Motor neuron (in vitro differentiated cells): ENCODE measurements around the gene UCKL1. TPM values are rescaled to one million over a fixed set of nuclear protein-coding genes. Genes with fewer than 3 reads are reported as not detected.

Experiments used
- ATAC-seq, 8 experiments: fragments of 200-7000 bp; cut with Tn5 transposase; replicated peaks in 6 of 8; 2 replicates each; pipeline ENCODE4 v1.8.0; 2021; ENCODE audit warnings: mild to moderate bottlenecking in 8 of 8, moderate library complexity in 8 of 8
- H3K27ac ChIP-seq, 2 donors: fragments of 250-450 bp; sonication (Bioruptor Pico); 2 replicates each; pipeline ENCODE4 v1.9.0; 2021; ENCODE audit warnings: antibody characterized with exemption in 2 of 2, mild to moderate bottlenecking in 2 of 2, moderate library complexity in 1 of 2
- H3K4me1 ChIP-seq, 2 donors: fragments of 250-450 bp; sonication (Bioruptor Pico); replicated peaks in 1 of 2; 2 replicates each; pipeline ENCODE4 v1.6.1; 2021; ENCODE audit warnings: antibody characterized with exemption in 2 of 2, mild to moderate bottlenecking in 2 of 2, moderate library complexity in 1 of 2
- H3K4me3 ChIP-seq, 5 donors: fragments of 250-450 bp; sonication (Bioruptor Pico); 2 replicates each; pipeline ENCODE4 v1.9.0; 2021; ENCODE audit warnings: antibody characterized with exemption in 5 of 5, mild to moderate bottlenecking in 5 of 5, moderate library complexity in 4 of 5
- WGBS, 10 experiments: fragments of 450-650 bp; shearing (Covaris generic); methylation state at CpG; one replicate each; pipeline ENCODE4 v1.0.0; 2022; 5-methylcytosine and 5-hydroxymethylcytosine counted together
- in situ Hi-C, 9 experiments: fragments of 400-800 bp; cut with MboI; loops; one replicate each; pipeline ENCODE4 v1.15.0; 2021; ENCODE audit warnings: low sequenced_read_pairs in 9 of 9, low pct_unique_long_range_greater_than_20kb in 2 of 9; ENCODE audit not compliant: unreplicated experiment in 9 of 9
- total RNA-seq, 8 experiments: library from RNA; unstranded; fragments of 300-600 nt; gene quantifications; 2 replicates each; pipeline versions ENCODE4 v1.2.3 to v1.2.4, GENCODE V29; 2022

Gene UCKL1
- total RNA-seq, 8 experiments from 2014 or later, result 15.5 to 59.3 (median 24.6) TPM

- 80 to 100% (median 86%) methylated on average over 1 to 19 of the region's 29 CpGs; no CpG with 5 or more reads in 3 of the 10 experiments for WGBS, 10 experiments
- no peak overlapping the region for H3K4me3 ChIP-seq
- in situ Hi-C loops, result no loop called here
- H3K4me1 ChIP-seq, result peaks cover 0 to 11% of the 10 kb centered on the region in 2 donors
- ATAC-seq, result no peak
- no peak overlapping the region for H3K27ac ChIP-seq
These were observed 64.9 kb downstream of the UCKL1 start for GRCh38 chr20:63891061-63892002.

GRCh38 chr20:63890616-63891015 is 65.6 kb downstream of the UCKL1 start:
- H3K27ac ChIP-seq, result no peak overlapping the region
- no peak for ATAC-seq
- H3K4me1 ChIP-seq, result peaks cover 0 to 4% of the 10 kb centered on the region in 2 donors
- in situ Hi-C loops, result no loop called here
- no peak overlapping the region for H3K4me3 ChIP-seq
- 78 to 100% (median 89%) methylated on average over 1 to 5 of the region's 7 CpGs for WGBS, 10 experiments

- WGBS, 10 experiments, result 70 to 100% (median 97%) methylated on average over 2 to 7 of the region's 7 CpGs; no CpG with 5 or more reads in 1 of the 10 experiments
- Histone ChIP-seq H3K27ac (no peak overlapping the region), H3K4me1 (peaks cover 0 to 4% of the 10 kb centered on the region in 2 donors), H3K4me3 (no peak overlapping the region)
- in situ Hi-C loops, result no loop called here
- no peak for ATAC-seq
These were observed 66.0 kb downstream of the UCKL1 start for GRCh38 chr20:63890201-63890576.

Other genes with a start within 250 kb of the UCKL1 start
- gene ARFRP1, start 248.4 kb downstream of the UCKL1 start, total RNA-seq, result 10 to 100 TPM; 22.7 to 45.5 (median 35.1) TPM
- 10 to 100 TPM; 10.4 to 28.3 (median 15.7) TPM for gene ZGPAT, start 248.4 kb downstream of the UCKL1 start, total RNA-seq
- gene LIME1, start 219.8 kb downstream of the UCKL1 start, total RNA-seq, result 1 to 10 TPM; 2.5 to 8.8 (median 3.9) TPM
- gene SLC2A4RG, start 216.6 kb downstream of the UCKL1 start, total RNA-seq, result 10 to 100 TPM; 19.8 to 57.5 (median 36.4) TPM
- gene ZBTB46, start 125.2 kb downstream of the UCKL1 start, total RNA-seq, result 10 to 100 TPM in 5 of 8 experiments, 1 to 10 TPM in 3; 2.2 to 23.5 (median 16.2) TPM
- under 1 TPM in 1 of 8 experiments, not detected in 7; 0.60 TPM for gene ABHD16B, start 94.9 kb downstream of the UCKL1 start, total RNA-seq
- 100 to 1,000 TPM in 1 of 8 experiments, 10 to 100 TPM in 7; 41.3 to 108 (median 70.4) TPM for gene TPD52L2, start 91.1 kb downstream of the UCKL1 start, total RNA-seq
- gene DNAJC5, start 61.3 kb downstream of the UCKL1 start, total RNA-seq, result 10 to 100 TPM; 31.7 to 80.7 (median 41.5) TPM
- 10 to 100 TPM in 7 of 8 experiments, 1 to 10 TPM in 1; 9.3 to 27.9 (median 16.3) TPM for gene ZNF512B, start 13.5 kb upstream of the UCKL1 start, total RNA-seq
- gene SAMD10, start 23.2 kb upstream of the UCKL1 start, total RNA-seq, result 1 to 10 TPM in 7 of 8 experiments, under 1 TPM in 1; 0.51 to 9.5 (median 6.1) TPM
- gene PRPF6, start 24.7 kb upstream of the UCKL1 start, total RNA-seq, result 10 to 100 TPM; 38.2 to 97.9 (median 64.2) TPM
- gene C20orf204, start 79.8 kb upstream of the UCKL1 start, total RNA-seq, result 1 to 10 TPM in 4 of 8 experiments, under 1 TPM in 4; 0.61 to 2.5 (median 1.0) TPM
- under 1 TPM in 6 of 8 experiments, not detected in 2; 0.05 to 0.54 (median 0.21) TPM for gene SOX18, start 93.2 kb upstream of the UCKL1 start, total RNA-seq
- gene TCEA2, start 106.8 kb upstream of the UCKL1 start, total RNA-seq, result 10 to 100 TPM; 22.4 to 70.3 (median 37.1) TPM
- 1 to 10 TPM in 7 of 8 experiments, under 1 TPM in 1; 0.92 to 8.8 (median 3.3) TPM for gene RGS19, start 123.1 kb upstream of the UCKL1 start, total RNA-seq
- 1 to 10 TPM in 4 of 8 experiments, under 1 TPM in 4; 0.15 to 3.1 (median 1.5) TPM for gene OPRL1, start 123.7 kb upstream of the UCKL1 start, total RNA-seq
- gene LKAAEAR1, start 128.0 kb upstream of the UCKL1 start, total RNA-seq, result under 1 TPM in 2 of 8 experiments, not detected in 6; 0.52 to 0.76 TPM
- gene NPBWR2, start 151.1 kb upstream of the UCKL1 start, total RNA-seq, result 1 to 10 TPM in 1 of 8 experiments, under 1 TPM in 3, not detected in 4; 0.11 to 1.3 (median 0.48) TPM
- gene MYT1, start 208.0 kb upstream of the UCKL1 start, total RNA-seq, result 10 to 100 TPM in 4 of 8 experiments, 1 to 10 TPM in 1, under 1 TPM in 3; 0.10 to 42.7 (median 14.0) TPM